NCI-H82 treated with DMSO at 0.1 percent for 48 hours (cell line): ENCODE measurements around the gene PIH1D2.
"Not testable (repeated sequence)": the region's sequence is repeated elsewhere in the genome, so short reads cannot be mapped to it uniquely, and the experiment has no call there.

ENCODE experiments used
- DNase-seq: peaks from one replicate; lab custom pipeline; 2025; ENCODE audit not compliant: unreplicated experiment; lab: John Stamatoyannopoulos, UW

Gene PIH1D2

GRCh38 chr11:112057170-112057569 is 16.6 kb downstream of the PIH1D2 start:
- DNase-seq = no peak

- DNase-seq = no peak
Observed at GRCh38 chr11:112051768-112052167, 22.0 kb downstream of the PIH1D2 start.

- DNase-seq = no peak
Observed at GRCh38 chr11:112050721-112051120, 23.1 kb downstream of the PIH1D2 start.

DNA sequence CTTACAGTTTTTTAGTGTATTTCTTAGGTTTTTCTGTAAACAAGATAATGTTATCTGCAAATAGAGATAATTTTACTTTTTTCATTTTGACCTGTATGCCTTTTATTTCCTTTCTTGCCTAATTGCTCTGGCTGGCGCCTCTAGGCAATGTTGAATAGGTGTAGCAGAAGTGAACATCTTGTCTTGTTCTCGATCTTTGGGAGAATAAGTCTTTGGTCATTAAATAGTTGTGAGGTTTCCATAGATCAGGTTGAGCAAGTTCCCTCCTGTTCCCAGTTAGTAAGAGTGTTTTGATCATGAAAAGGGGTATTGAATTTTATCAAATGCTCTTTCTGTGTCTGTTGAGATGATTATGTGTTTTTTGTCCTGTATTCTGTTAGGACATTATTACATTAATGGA is 24.0 kb downstream of the PIH1D2 start:
- DNase-seq = no peak

DNA sequence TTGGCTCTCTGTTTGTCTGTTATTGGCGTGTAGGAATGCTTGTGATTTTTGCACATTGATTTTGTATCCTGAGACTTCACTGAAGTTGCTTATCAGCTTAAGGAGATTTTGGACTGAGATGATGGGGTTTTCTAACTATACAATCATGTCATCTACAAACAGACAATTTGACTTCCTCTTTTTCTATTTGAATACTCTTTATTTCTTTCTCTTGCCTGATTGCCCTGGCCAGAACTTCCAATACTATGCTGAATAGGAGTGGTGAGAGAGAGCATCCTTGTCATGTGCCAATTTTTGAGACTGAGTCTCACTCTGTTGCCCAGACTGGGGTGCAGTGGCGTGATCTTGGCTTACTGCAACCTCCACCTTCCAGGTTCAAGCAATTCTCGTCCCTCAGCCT is 25.6 kb downstream of the PIH1D2 start:
- not testable (repeated sequence) for DNase-seq

DNA sequence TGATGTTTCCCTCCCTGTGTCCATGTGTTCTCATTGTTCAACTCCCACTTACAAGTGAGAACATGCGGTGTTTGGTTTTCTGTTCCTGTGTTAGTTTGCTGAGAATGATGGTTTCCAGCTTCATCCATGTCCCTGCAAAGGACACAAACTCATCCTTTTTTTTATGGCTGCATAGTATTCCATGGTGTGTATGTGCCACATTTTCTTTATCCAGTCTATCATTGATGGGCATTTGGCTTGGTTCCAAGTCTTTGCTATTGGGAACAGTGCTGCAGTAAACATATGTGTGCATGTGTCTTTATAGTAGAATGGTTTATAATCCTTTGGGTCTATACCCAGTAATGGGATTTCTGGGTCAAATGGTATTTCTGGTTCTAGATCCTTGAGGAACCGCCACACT is 27.2 kb downstream of the PIH1D2 start:
- not testable (repeated sequence) for DNase-seq

- no peak for DNase-seq
Observed at GRCh38 chr11:112044961-112045360, 28.9 kb downstream of the PIH1D2 start.

GRCh38 chr11:112042961-112043304 is 30.9 kb downstream of the PIH1D2 start:
- DNase-seq = no peak

DNA sequence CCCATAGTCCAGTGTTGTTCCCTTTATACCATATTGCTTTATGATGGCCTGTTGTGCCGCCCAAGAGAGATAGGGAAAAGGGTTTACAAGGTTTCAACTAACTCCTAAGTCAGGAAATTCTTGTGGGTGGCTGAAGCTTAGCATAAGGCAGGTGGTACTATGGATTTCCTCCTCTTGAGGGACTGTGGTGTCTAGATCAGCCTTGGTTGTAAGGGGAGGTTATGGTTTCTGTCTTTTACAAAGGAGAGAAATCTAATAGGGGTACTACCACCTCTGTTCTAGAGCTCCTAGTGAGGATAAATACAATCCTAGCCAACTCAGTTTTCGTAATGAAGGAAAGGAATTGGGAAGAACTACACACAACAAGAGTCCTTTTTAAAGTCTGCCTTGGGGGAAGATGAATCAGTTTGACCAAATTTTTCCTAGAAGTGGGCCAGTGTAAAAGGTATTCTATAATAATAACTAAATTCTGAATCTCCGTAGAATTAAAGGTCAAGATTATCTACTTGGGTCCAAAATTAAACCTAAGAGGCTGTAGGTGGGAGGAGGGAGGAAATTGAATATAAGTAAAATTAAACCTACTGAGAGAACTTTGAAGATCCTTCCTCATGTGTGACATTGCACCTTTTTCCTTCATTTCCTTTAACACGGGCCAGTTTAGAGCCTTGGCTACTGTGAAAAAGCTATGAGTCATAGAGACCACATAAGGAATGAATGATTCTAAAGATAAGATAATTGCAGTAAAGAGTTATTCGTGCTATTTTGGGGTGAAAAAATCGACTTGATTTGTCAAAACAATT is 31.5 kb downstream of the PIH1D2 start:
- no peak for DNase-seq

DNA sequence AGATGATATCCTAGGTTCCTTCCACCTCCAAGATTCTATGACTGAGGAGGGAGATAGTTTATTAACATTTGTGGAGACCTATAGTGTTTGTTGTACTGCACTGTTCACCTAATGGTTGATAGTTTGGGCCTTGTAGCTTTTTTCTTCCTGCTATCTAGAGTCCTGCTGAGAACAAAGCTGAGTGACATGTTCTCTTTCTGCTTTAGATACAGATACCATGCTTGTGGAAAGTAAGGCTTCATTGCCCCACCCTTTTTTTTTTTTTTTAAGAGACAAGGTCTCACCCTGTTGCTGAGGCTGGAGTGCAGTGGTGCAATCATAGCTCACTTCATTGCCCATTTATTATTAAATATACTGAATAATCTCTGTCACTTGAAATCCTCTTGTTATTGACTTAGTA is 36.3 kb downstream of the PIH1D2 start:
- no peak for DNase-seq

GRCh38 chr11:112033902-112034301 is 39.9 kb downstream of the PIH1D2 start:
- DNase-seq = no peak

- no peak for DNase-seq
Observed at GRCh38 chr11:112029460-112029859, 44.4 kb downstream of the PIH1D2 start.

- DNase-seq = not testable (repeated sequence)
Observed at GRCh38 chr11:112026784-112027410, 46.9 kb downstream of the PIH1D2 start.

GRCh38 chr11:112025707-112026106 is 48.1 kb downstream of the PIH1D2 start:
- no peak for DNase-seq

DNA sequence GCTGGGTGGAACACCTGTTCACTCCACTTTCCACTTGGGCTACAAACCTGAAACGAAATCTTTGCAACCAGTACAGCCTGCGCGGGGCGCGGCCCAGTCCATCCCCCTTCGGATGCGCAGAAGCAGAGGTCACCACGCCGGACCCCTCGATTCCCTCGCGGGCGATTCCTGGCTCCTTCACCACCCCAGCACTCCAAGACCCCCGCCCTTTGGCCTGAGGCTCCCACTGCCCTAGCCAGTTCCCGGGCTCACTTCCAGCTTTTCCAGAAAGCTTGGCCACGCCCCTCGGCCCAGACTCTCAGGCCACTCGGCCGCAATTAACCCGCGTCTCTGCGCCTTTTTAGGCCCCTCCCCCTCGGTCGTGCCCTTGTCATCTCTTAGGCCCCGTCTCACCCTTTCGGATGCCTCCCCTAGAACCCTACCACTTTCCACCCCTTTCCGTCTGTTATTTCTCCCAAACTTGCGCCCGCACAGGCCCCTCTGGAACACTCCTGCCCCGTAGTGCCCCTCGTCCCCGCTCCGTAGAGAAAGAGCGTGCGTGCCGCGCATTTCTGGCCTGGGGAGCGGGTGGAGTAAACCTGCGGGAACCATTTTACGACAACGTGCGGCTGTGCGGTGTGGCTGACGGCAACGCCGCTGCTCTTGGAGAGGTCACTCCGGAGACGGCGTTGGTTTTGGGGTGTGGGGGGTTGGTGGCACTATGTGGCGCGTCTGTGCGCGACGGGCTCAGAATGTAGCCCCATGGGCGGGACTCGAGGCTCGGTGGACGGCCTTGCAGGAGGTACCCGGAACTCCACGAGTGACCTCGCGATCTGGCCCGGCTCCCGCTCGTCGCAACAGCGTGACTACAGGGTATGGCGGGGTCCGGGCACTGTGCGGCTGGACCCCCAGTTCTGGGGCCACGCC is 48.8 kb downstream of the PIH1D2 start, which contains the start of gene DLAT:
DLAT (plus strand) TSS at position 636 of the 906 bp plus-strand sequence; CDS start at position 701, 65 bp downstream.
- peak; percentile 64 for DNase-seq

- DNase-seq = no peak
Observed at GRCh38 chr11:112024178-112024772, 49.5 kb downstream of the PIH1D2 start.

GRCh38 chr11:112023104-112023503 is 50.7 kb downstream of the PIH1D2 start:
- DNase-seq = no peak

- no peak for DNase-seq
Observed at GRCh38 chr11:112019066-112019465, 54.8 kb downstream of the PIH1D2 start.
